Aorta (tissue), 5 donors: Measurements from ENCODE around the gene LPCAT2. TPM values are rescaled to one million over a fixed set of nuclear protein-coding genes. Genes with fewer than 3 reads are reported as not detected.
A peak's percentile ranks its signal among the peaks of the same experiment; 100 is the strongest.

Source experiments
- ATAC-seq: fragments of 200-7000 bp; cut with Tn5 transposase; one replicate; pipeline ENCODE4 v1.9.1; 2022; ENCODE audit warnings: moderate library complexity; ENCODE audit not compliant: low FRiP score
- DNase-seq, 2 donors: peaks; one replicate each; pipeline ENCODE4 v3.0.0-alpha.2; 2020
- H3K27ac ChIP-seq, 2 donors: one replicate each; pipeline ENCODE4 v1.5.1; 2013; ENCODE audit warnings: low read length in 2 of 2, mild to moderate bottlenecking in 2 of 2, moderate library complexity in 2 of 2, control low read depth in 1 of 2, inconsistent platforms in 1 of 2, low read depth in 1 of 2
- H3K27me3 ChIP-seq, 2 donors: one replicate each; pipeline ENCODE4 v1.6.1; 2013; ENCODE audit warnings: control low read depth in 1 of 2, low read length in 1 of 2, mild to moderate bottlenecking in 1 of 2, moderate library complexity in 1 of 2; ENCODE audit not compliant: insufficient read depth in 2 of 2, control insufficient read depth in 1 of 2
- H3K36me3 ChIP-seq, 2 donors: one replicate each; pipeline ENCODE4 v1.6.1; 2013; ENCODE audit warnings: control low read depth in 1 of 2, low read length in 1 of 2, mild to moderate bottlenecking in 1 of 2; ENCODE audit not compliant: insufficient read depth in 2 of 2, control insufficient read depth in 1 of 2
- H3K4me1 ChIP-seq, 2 donors: one replicate each; pipeline ENCODE4 v1.6.1; 2013; ENCODE audit warnings: low read length in 2 of 2, control low read depth in 1 of 2, mild to moderate bottlenecking in 1 of 2, moderate library complexity in 1 of 2; ENCODE audit not compliant: insufficient read depth in 2 of 2, control insufficient read depth in 1 of 2
- H3K4me3 ChIP-seq, 2 donors: one replicate each; pipeline ENCODE4 v1.5.1; 2013; ENCODE audit warnings: low read length in 2 of 2, control low read depth in 1 of 2, mild to moderate bottlenecking in 1 of 2
- H3K9me3 ChIP-seq: one replicate; pipeline ENCODE4 v1.6.1; 2013; ENCODE audit warnings: mild to moderate bottlenecking, low read length; ENCODE audit not compliant: control insufficient read depth
- WGBS, 2 donors: extraction: QIAGEN DNeasy Blood & Tissue Kit; methylation state at CpG; one replicate each; pipeline ENCODE4 v1.1.7; 2013; 5-methylcytosine and 5-hydroxymethylcytosine counted together
- intact Hi-C, 2 donors: fragments of 100-400 bp; cut with DNase I; formaldehyde crosslinking; loops; one replicate each; pipeline versions ENCODE4 v1.14.2 to v1.15.0; 2022
- long read RNA-seq, 2 donors: library from polyadenylated mRNA; unstranded; transcript quantifications; one replicate each; pipeline ENCODE4 v2.0.0, GENCODE V29; 2020 to 2021
- polyA plus RNA-seq, 2 donors: library from polyadenylated mRNA; stranded (reverse); fragments of 200-250 nt; gene quantifications; one replicate each; pipeline ENCODE4 v1.2.3, GENCODE V29; 2013
- total RNA-seq, 2 donors: library from RNA; stranded (reverse); fragmentation: NEBNext Ultra II Directional; extraction: Animal tissue kit (Norgen Biotek cat#: 25700); gene quantifications; one replicate each; pipeline ENCODE4 v1.2.1, GENCODE V29; 2021
- donor health status: healthy with polysubstance abuse.
- donor health status: Bipolar disorder and iron deficiency.
- donor health status: DM: no; HTN: no; CAD: no.
- donor health status: DM: no; HTN: no; CAD: no.
- donor health status: DM: yes; HTN: yes; CAD: no.

Gene LPCAT2
- total RNA-seq (10 to 100 TPM; 17.6 to 36.6 TPM), polyA plus RNA-seq (10 to 100 TPM; 14.8 to 17.2 TPM)
- long read RNA-seq, donor 1, partial matches to known transcripts, result 1 of 9 reads
- long read RNA-seq, donor 1, other reads (novel, unspliced or antisense), result 6 of 9 reads
- long read RNA-seq, donor 2, full-length matches to known transcripts, result 1 of 10 reads
- long read RNA-seq, donor 2, partial matches to known transcripts, result 0 of 10 reads
- long read RNA-seq, donor 2, other reads (novel, unspliced or antisense), result 9 of 10 reads

DNA sequence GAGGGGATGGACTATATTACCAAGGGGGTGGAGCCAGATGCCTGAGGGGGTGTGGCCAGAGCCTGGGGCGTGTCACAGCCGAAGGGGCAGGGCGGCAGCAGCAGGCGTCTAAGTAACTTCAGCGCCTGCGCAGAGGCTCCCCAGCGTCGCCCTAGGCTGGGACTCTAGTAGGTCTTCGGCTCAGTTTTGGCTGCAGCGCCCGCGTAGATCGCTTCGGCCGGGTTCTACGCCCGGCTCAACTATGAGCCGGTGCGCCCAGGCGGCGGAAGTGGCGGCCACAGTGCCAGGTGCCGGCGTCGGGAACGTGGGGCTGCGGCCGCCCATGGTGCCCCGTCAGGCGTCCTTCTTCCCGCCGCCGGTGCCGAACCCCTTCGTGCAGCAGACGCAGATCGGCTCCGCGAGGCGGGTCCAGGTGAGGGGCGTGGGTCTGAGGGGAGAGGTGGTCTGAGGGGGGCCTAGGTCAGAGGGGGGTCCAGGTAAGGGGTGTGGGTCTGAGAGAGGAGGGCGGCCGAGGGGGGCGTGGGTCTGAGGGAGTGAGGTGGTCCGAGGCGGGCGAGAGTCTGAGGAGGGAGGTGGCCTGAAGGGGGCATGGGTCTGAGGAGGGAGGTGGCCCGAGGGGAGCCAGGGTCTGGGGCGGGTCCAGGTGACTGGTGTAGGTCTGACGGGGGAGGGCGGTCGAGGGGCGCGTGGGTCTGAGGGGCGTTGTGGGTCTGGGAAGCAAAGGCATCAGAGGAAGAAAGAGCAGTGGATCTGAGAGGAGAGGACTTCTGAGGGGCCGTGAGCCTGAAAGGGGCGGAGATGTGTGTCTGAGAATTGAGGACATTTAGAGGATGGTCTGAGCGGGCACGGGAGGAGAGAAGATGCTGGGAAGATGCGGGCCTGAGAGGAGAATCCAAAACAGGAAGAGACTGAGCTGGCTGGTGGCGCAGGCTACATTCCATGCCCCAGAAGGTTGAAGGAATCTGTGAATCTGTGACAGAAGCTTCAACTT is at the start of gene LPCAT2:
Gene LPCAT2, plus strand, starts transcription at position 132 of the 991 bp plus-strand sequence. Its CDS starts 110 bp downstream, at position 242.
- Histone ChIP-seq H3K36me3 (peaks cover 0 to 4% of the 10 kb centered on the region in 2 donors), H3K27ac (no peak within 1 kb of the TSS), H3K9me3 (no peaks in the 10 kb centered on the region), H3K4me3 (peak within 1 kb of the TSS; percentile 57 to 76), H3K4me1 (no peaks in the 10 kb centered on the region), H3K27me3 (no peaks in the 10 kb centered on the region)
- intact Hi-C loops, result no loop called here
- DNase-seq (peak; percentile 94 to 96), ATAC-seq (peak; percentile 94)
- 1% methylated on average over 59 to 61 of the region's 61 CpGs for WGBS, 2 donors

DNA sequence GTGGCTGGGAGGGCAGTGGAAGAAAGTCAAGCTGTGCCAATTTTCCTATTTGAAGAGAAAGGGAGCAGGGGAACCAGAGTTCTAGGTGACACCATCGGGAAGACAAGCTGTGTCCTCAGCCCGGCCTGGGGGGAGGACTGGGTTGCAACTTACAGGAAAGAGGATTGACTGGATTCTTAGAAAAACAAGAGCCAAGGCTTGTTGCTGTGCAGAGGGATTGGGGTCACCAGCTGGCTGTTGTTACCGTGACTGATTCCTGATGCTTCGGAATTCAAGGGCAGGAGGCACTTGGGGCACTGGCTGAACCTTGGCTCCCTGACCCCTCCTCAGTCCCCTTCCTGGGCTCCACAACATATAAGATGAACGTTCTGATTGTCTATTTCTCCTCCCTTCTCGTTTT is 46.6 kb upstream of the LPCAT2 start:
- ATAC-seq (no peak), DNase-seq (no peak)
- Histone ChIP-seq H3K4me1 (no peaks in the 10 kb centered on the region), H3K27ac (no peak overlapping the region), H3K9me3 (no peaks in the 10 kb centered on the region), H3K4me3 (no peak overlapping the region), H3K27me3 (no peaks in the 10 kb centered on the region), H3K36me3 (no peaks in the 10 kb centered on the region)
- intact Hi-C loops, result loop anchor here in 1 of 2 donors (5.0 kb wide), 1 partner anchor 390 kb away; no protein-coding TSS in a partner anchor
- 87% methylated on average over 6 of the region's 6 CpGs for WGBS, 2 donors

DNA sequence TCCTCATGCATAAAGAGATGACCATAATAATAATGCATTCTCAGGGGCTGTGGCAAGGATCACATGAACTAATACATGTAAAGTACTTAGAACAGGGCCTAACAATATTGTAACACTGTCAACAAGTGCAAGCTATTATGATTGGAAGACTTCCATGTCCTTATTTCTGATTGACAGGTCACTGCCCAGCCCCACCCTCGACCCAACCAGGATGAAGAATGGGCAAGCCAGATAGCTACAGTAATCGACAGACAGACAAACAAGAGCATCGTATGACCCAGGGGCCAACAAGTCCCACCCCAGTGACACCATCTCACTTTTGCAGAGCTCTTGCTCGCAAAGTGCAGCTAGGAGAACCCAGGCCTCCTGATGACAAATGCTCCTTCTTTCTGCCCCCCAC is 44.5 kb upstream of the LPCAT2 start:
- Histone ChIP-seq H3K9me3 (no peaks in the 10 kb centered on the region), H3K27ac (no peak overlapping the region), H3K36me3 (no peaks in the 10 kb centered on the region), H3K27me3 (no peaks in the 10 kb centered on the region), H3K4me3 (no peak overlapping the region), H3K4me1 (no peaks in the 10 kb centered on the region)
- intact Hi-C loops, result loop anchor here (2.0 to 5.0 kb wide), 3 partner anchors 30 to 388 kb away; no protein-coding TSS in a partner anchor
- ATAC-seq, result no peak
- no peak for DNase-seq
- 52 to 58% methylated on average over 4 of the region's 4 CpGs for WGBS, 2 donors

- Histone ChIP-seq H3K9me3 (no peaks in the 10 kb centered on the region), H3K4me1 (no peaks in the 10 kb centered on the region), H3K27me3 (no peaks in the 10 kb centered on the region), H3K27ac (no peak overlapping the region), H3K4me3 (no peak overlapping the region), H3K36me3 (no peaks in the 10 kb centered on the region)
- intact Hi-C loops, result loop anchor here (1.0 to 5.0 kb wide), 6 partner anchors 30 to 377 kb away; no protein-coding TSS in a partner anchor
- DNase-seq (peak; percentile 90 to 96), ATAC-seq (peak; percentile 95)
- 27 to 29% methylated on average over 19 of the region's 19 CpGs for WGBS, 2 donors
Observed at GRCh38 chr16:55465077-55465896, 43.6 kb upstream of the LPCAT2 start.

- Histone ChIP-seq H3K36me3 (no peaks in the 10 kb centered on the region), H3K27ac (no peak overlapping the region), H3K4me3 (no peak overlapping the region), H3K9me3 (no peaks in the 10 kb centered on the region), H3K27me3 (no peaks in the 10 kb centered on the region), H3K4me1 (no peaks in the 10 kb centered on the region)
- intact Hi-C loops, result loop anchor here (1.0 to 5.0 kb wide), 4 partner anchors 176 to 376 kb away; no protein-coding TSS in a partner anchor
- 92 to 96% methylated on average over 4 of the region's 4 CpGs for WGBS, 2 donors
- DNase-seq (no peak), ATAC-seq (no peak)
Observed at GRCh38 chr16:55466209-55466608, 42.7 kb upstream of the LPCAT2 start.

- H3K4me3 ChIP-seq, result no peak overlapping the region
- H3K9me3 ChIP-seq, result no peaks in the 10 kb centered on the region
- DNase-seq (peak in 1 of 2 donors; percentile 25), ATAC-seq (no peak)
- peaks cover 0 to 2% of the 10 kb centered on the region in 2 donors for H3K4me1 ChIP-seq
- no peaks in the 10 kb centered on the region for H3K36me3 ChIP-seq
- intact Hi-C loops, result loop anchor here (5.0 kb wide), 3 partner anchors 174 to 374 kb away; no protein-coding TSS in a partner anchor
- H3K27ac ChIP-seq, result no peak overlapping the region
- no peaks in the 10 kb centered on the region for H3K27me3 ChIP-seq
- 95 to 100% methylated on average over 3 of the region's 3 CpGs for WGBS, 2 donors
Observed at GRCh38 chr16:55467898-55468297, 41.0 kb upstream of the LPCAT2 start.

DNA sequence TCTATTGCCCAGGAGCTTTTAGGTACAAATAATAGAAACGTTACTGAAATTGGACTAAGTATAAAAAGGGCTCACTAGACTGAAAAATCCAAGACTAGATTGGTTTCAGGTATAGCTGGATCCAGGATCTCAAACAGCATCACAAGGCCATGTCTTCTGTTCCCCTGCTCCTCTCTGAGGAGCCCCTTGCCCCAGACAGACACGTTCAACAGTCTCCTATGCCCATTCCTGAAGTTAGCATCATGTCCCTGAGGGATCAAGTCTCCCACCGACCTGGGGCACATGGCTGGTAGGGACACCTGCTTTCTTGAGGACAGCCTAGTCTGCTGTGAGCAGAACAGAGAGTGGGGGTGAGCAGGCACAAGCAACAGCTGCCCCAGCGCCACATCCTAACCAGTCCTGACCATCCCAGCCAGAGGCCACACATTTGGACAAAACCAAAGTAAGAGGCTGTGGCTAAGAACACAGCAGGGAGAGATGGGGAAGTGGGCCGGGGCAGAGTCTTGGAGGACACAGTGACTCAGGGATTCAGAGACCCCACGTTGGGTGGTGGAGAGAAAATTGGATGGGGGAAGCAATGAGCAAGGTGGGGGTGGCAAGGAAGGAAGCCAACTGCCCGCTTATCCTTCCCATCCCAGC is 40.4 kb upstream of the LPCAT2 start:
- WGBS, 2 donors, result 94 to 95% methylated on average over 7 of the region's 7 CpGs
- no peak overlapping the region for H3K27ac ChIP-seq
- no peaks in the 10 kb centered on the region for H3K27me3 ChIP-seq
- DNase-seq (peak in 1 of 2 donors; percentile 10), ATAC-seq (no peak)
- H3K4me3 ChIP-seq, result no peak overlapping the region
- intact Hi-C loops, result loop anchor here (5.0 kb wide), 3 partner anchors 174 to 374 kb away; no protein-coding TSS in a partner anchor
- no peaks in the 10 kb centered on the region for H3K9me3 ChIP-seq
- peaks cover 0 to 2% of the 10 kb centered on the region in 2 donors for H3K4me1 ChIP-seq
- no peaks in the 10 kb centered on the region for H3K36me3 ChIP-seq
